Duodenal mucosa (tissue), 2 donors: ENCODE results near the gene HK1.

Source experiments
- H3K27ac ChIP-seq: one replicate; pipeline ENCODE4 v1.7.0; 2013; ENCODE audit warnings: low read depth, low read length
- H3K27me3 ChIP-seq, 2 donors: one replicate each; pipeline ENCODE4 v1.7.0; 2013; ENCODE audit warnings: low read length in 2 of 2, control low read depth in 1 of 2; ENCODE audit not compliant: insufficient read depth in 2 of 2, control insufficient read depth in 1 of 2
- H3K36me3 ChIP-seq, 2 donors: one replicate each; pipeline ENCODE4 v1.7.0; 2013; ENCODE audit warnings: low read length in 2 of 2, control low read depth in 1 of 2; ENCODE audit not compliant: insufficient read depth in 2 of 2, control insufficient read depth in 1 of 2
- H3K4me1 ChIP-seq, 2 donors: one replicate each; pipeline ENCODE4 v1.7.0; 2013; ENCODE audit warnings: low read length in 2 of 2, control low read depth in 1 of 2; ENCODE audit not compliant: insufficient read depth in 2 of 2, control insufficient read depth in 1 of 2
- H3K4me3 ChIP-seq, 2 donors: one replicate each; pipeline ENCODE4 v1.7.0; 2013; ENCODE audit warnings: low read length in 2 of 2, low read depth in 1 of 2
- H3K9ac ChIP-seq, 2 donors: one replicate each; pipeline ENCODE4 v1.7.0; 2013; ENCODE audit warnings: low read length in 2 of 2, low read depth in 1 of 2
- H3K9me3 ChIP-seq, 2 donors: one replicate each; pipeline ENCODE4 v1.7.0; 2013; ENCODE audit warnings: low read length in 2 of 2, control low read depth in 1 of 2; ENCODE audit not compliant: control insufficient read depth in 1 of 2

HK1 gene

GRCh38 chr10:69437321-69438259, 159.3 kb downstream of the HK1 start:
- Histone ChIP-seq H3K27me3 (no peaks in the 10 kb centered on the region), H3K36me3 (no peaks in the 10 kb centered on the region), H3K9ac (peak overlapping the region in 1 of 2 donors; percentile 20), H3K9me3 (no peaks in the 10 kb centered on the region), H3K4me3 (no peak overlapping the region), H3K27ac (no peak overlapping the region), H3K4me1 (peaks cover 18% of the 10 kb centered on the region in 2 donors)

- no peaks in the 10 kb centered on the region for H3K27me3 ChIP-seq
- peak overlapping the region in 1 of 2 donors; percentile 33 for H3K4me3 ChIP-seq
- H3K36me3 ChIP-seq = no peaks in the 10 kb centered on the region
- H3K4me1 ChIP-seq = peaks cover 18% of the 10 kb centered on the region in 2 donors
- H3K27ac ChIP-seq = peak overlapping the region; percentile 66
- peak overlapping the region; percentile 20 to 35 for H3K9ac ChIP-seq
- no peaks in the 10 kb centered on the region for H3K9me3 ChIP-seq
Observed at GRCh38 chr10:69438536-69439349, 160.4 kb downstream of the HK1 start.

- Histone ChIP-seq H3K4me1 (peaks cover 18% of the 10 kb centered on the region in 2 donors), H3K27ac (peak overlapping the region; percentile 66), H3K9me3 (no peaks in the 10 kb centered on the region), H3K4me3 (no peak overlapping the region), H3K36me3 (no peaks in the 10 kb centered on the region), H3K9ac (peak overlapping the region; percentile 20 to 35), H3K27me3 (no peaks in the 10 kb centered on the region)
Observed at GRCh38 chr10:69439350-69439739, 161.0 kb downstream of the HK1 start.

- Histone ChIP-seq H3K9me3 (no peaks in the 10 kb centered on the region), H3K4me1 (peaks cover 18% of the 10 kb centered on the region in 2 donors), H3K4me3 (no peak overlapping the region), H3K36me3 (no peaks in the 10 kb centered on the region), H3K9ac (no peak overlapping the region), H3K27me3 (no peaks in the 10 kb centered on the region), H3K27ac (no peak overlapping the region)
Observed at GRCh38 chr10:69439813-69440506, 161.7 kb downstream of the HK1 start.

GRCh38 chr10:69443354-69443753, 165.1 kb downstream of the HK1 start:
- H3K36me3 ChIP-seq = no peaks in the 10 kb centered on the region
- no peaks in the 10 kb centered on the region for H3K27me3 ChIP-seq
- H3K4me3 ChIP-seq = no peak overlapping the region
- H3K4me1 ChIP-seq = peaks cover 19 to 21% of the 10 kb centered on the region in 2 donors
- no peak overlapping the region for H3K27ac ChIP-seq
- no peaks in the 10 kb centered on the region for H3K9me3 ChIP-seq
- H3K9ac ChIP-seq = no peak overlapping the region

- no peaks in the 10 kb centered on the region for H3K36me3 ChIP-seq
- peaks cover 18 to 23% of the 10 kb centered on the region in 2 donors for H3K4me1 ChIP-seq
- H3K27me3 ChIP-seq = no peaks in the 10 kb centered on the region
- no peak overlapping the region for H3K9ac ChIP-seq
- H3K27ac ChIP-seq = no peak overlapping the region
- no peak overlapping the region for H3K4me3 ChIP-seq
- H3K9me3 ChIP-seq = no peaks in the 10 kb centered on the region
Observed at GRCh38 chr10:69445041-69445440, 166.7 kb downstream of the HK1 start.

GRCh38 chr10:69446229-69446628, 167.9 kb downstream of the HK1 start:
- Histone ChIP-seq H3K9ac (no peak overlapping the region), H3K27me3 (no peaks in the 10 kb centered on the region), H3K36me3 (no peaks in the 10 kb centered on the region), H3K27ac (no peak overlapping the region), H3K4me1 (peaks cover 28% of the 10 kb centered on the region in 2 donors), H3K4me3 (no peak overlapping the region), H3K9me3 (no peaks in the 10 kb centered on the region)

- H3K27ac ChIP-seq = no peak overlapping the region
Observed at GRCh38 chr10:69446650-69447151, 168.4 kb downstream of the HK1 start.

GRCh38 chr10:69449841-69450240, 171.5 kb downstream of the HK1 start:
- peaks cover 49 to 52% of the 10 kb centered on the region in 2 donors for H3K4me1 ChIP-seq
- H3K27me3 ChIP-seq = no peaks in the 10 kb centered on the region
- no peaks in the 10 kb centered on the region for H3K36me3 ChIP-seq
- H3K27ac ChIP-seq = peak overlapping the region; percentile 86
- no peak overlapping the region for H3K4me3 ChIP-seq
- H3K9ac ChIP-seq = no peak overlapping the region
- H3K9me3 ChIP-seq = no peaks in the 10 kb centered on the region

More at GRCh38 chr10:69446650-69447151, 168.4 kb downstream of the HK1 start:
- Histone ChIP-seq H3K36me3 (no peaks in the 10 kb centered on the region), H3K4me3 (no peak overlapping the region), H3K27me3 (no peaks in the 10 kb centered on the region), H3K4me1 (peaks cover 28 to 29% of the 10 kb centered on the region in 2 donors), H3K9ac (no peak overlapping the region), H3K9me3 (no peaks in the 10 kb centered on the region)
